ENCODE measurements around the gene TGM2. TPM values are rescaled to one million over a fixed set of nuclear protein-coding genes. Genes with fewer than 3 reads are reported as not detected.

TGM2 gene
- total RNA-seq, 1 donor from 2014 or later, result 135 TPM

GRCh38 chr20:38146156-38146555, 18.9 kb downstream of the TGM2 start:
- H3K27me3 ChIP-seq (ENCODE audit: control insufficient read depth, insufficient read depth, low read length), result no peaks in the 10 kb centered on the region
- no peak overlapping the region for H3K4me3 ChIP-seq (ENCODE audit: low read depth, low read length)
- TF ChIP-seq CTCF (IDR thresholded peaks at IDR 0.05; ENCODE audit: insufficient read depth, low read length, poor library complexity, severe bottlenecking), result no peak
- no peak for DNase-seq (ENCODE audit: low read depth)
- H3K36me3 ChIP-seq (ENCODE audit: control insufficient read depth, insufficient read depth, low read length), result peaks cover 5% of the 10 kb centered on the region

GRCh38 chr20:38145729-38146075, 19.4 kb downstream of the TGM2 start:
- Histone ChIP-seq H3K36me3 (ENCODE audit: control insufficient read depth, insufficient read depth, low read length) (peaks cover 5% of the 10 kb centered on the region), H3K27me3 (ENCODE audit: control insufficient read depth, insufficient read depth, low read length) (no peaks in the 10 kb centered on the region), H3K4me3 (ENCODE audit: low read depth, low read length) (no peak overlapping the region)
- no peak for TF ChIP-seq CTCF (IDR thresholded peaks at IDR 0.05; ENCODE audit: insufficient read depth, low read length, poor library complexity, severe bottlenecking)
- no peak for DNase-seq (ENCODE audit: low read depth)

GRCh38 chr20:38144974-38145728, 19.9 kb downstream of the TGM2 start:
- peaks cover 3% of the 10 kb centered on the region for H3K36me3 ChIP-seq (ENCODE audit: control insufficient read depth, insufficient read depth, low read length)
- DNase-seq (ENCODE audit: low read depth), result no peak
- no peaks in the 10 kb centered on the region for H3K27me3 ChIP-seq (ENCODE audit: control insufficient read depth, insufficient read depth, low read length)
- no peak for TF ChIP-seq CTCF (IDR thresholded peaks at IDR 0.05; ENCODE audit: insufficient read depth, low read length, poor library complexity, severe bottlenecking)
- H3K4me3 ChIP-seq (ENCODE audit: low read depth, low read length), result no peak overlapping the region

- no peak for DNase-seq (ENCODE audit: low read depth)
- peaks cover 4% of the 10 kb centered on the region for H3K36me3 ChIP-seq (ENCODE audit: control insufficient read depth, insufficient read depth, low read length)
- no peak overlapping the region for H3K4me3 ChIP-seq (ENCODE audit: low read depth, low read length)
- no peaks in the 10 kb centered on the region for H3K27me3 ChIP-seq (ENCODE audit: control insufficient read depth, insufficient read depth, low read length)
- no peak for TF ChIP-seq CTCF (IDR thresholded peaks at IDR 0.05; ENCODE audit: insufficient read depth, low read length, poor library complexity, severe bottlenecking)
Measured at GRCh38 chr20:38144598-38144973, 20.5 kb downstream of the TGM2 start.

- no peak for TF ChIP-seq CTCF (IDR thresholded peaks at IDR 0.05; ENCODE audit: insufficient read depth, low read length, poor library complexity, severe bottlenecking)
- DNase-seq (ENCODE audit: low read depth), result peak; percentile 97
- Histone ChIP-seq H3K4me3 (ENCODE audit: low read depth, low read length) (no peak overlapping the region), H3K36me3 (ENCODE audit: control insufficient read depth, insufficient read depth, low read length) (peaks cover 6% of the 10 kb centered on the region), H3K27me3 (ENCODE audit: control insufficient read depth, insufficient read depth, low read length) (no peaks in the 10 kb centered on the region)
Measured at GRCh38 chr20:38143646-38144554, 21.2 kb downstream of the TGM2 start.

Data from kidney epithelial cell (primary cell).